HEK293T (cell line): ENCODE results near the gene ATG4A.

Experiments used
- CTCF ChIA-PET: fragments of 350-600 bp; formaldehyde crosslinking; extraction: SDS; loops from one replicate; lab custom pipeline; 2021; ENCODE audit warnings: antibody characterized with exemption, inconsistent platforms; lab: Yijun Ruan, JAX
- POLR2A ChIA-PET: fragments of 350-600 bp; formaldehyde crosslinking; extraction: SDS; loops from one replicate; lab custom pipeline; 2020; ENCODE audit warnings: antibody characterized with exemption, inconsistent platforms; lab: Yijun Ruan, JAX
- DNase-seq: peaks from one replicate; pipeline ENCODE4 v3.0.0; 2012; ENCODE audit warnings: mixed read lengths; ENCODE audit errors: extremely low spot score
- ARNT ChIP-seq: fragments of 450-650 bp; IDR thresholded peaks from 2 replicates; pipeline ENCODE4 v1.6.1; 2017; ENCODE audit warnings: mild to moderate bottlenecking
- BHLHE40 ChIP-seq: fragments of 450-650 bp; IDR thresholded peaks from 2 replicates; pipeline ENCODE4 v1.6.1; 2016; ENCODE audit warnings: mild to moderate bottlenecking, moderate library complexity, borderline replicate concordance
- CTBP1 ChIP-seq: fragments of 450-650 bp; IDR thresholded peaks from 2 replicates; pipeline ENCODE4 v1.6.1; 2016; ENCODE audit warnings: borderline replicate concordance
- ELF4 ChIP-seq: fragments of 450-650 bp; IDR thresholded peaks from 2 replicates; pipeline ENCODE4 v1.6.1; 2017; ENCODE audit warnings: antibody characterized with exemption
- FOXA1 ChIP-seq: fragments of 450-650 bp; IDR thresholded peaks from 2 replicates; pipeline ENCODE4 v1.6.1; 2016; ENCODE audit warnings: mild to moderate bottlenecking
- FOXK2 ChIP-seq: fragments of 450-650 bp; IDR thresholded peaks from 2 replicates; pipeline ENCODE4 v1.6.1; 2016; ENCODE audit warnings: mild to moderate bottlenecking
- FOXM1 ChIP-seq: fragments of 450-650 bp; IDR thresholded peaks from 2 replicates; pipeline ENCODE4 v1.6.1; 2017; ENCODE audit warnings: mild to moderate bottlenecking, borderline replicate concordance
- HDGF ChIP-seq: fragments of 450-650 bp; IDR thresholded peaks from 2 replicates; pipeline ENCODE4 v1.6.1; 2017; ENCODE audit warnings: antibody characterized with exemption, borderline replicate concordance
- L3MBTL2 ChIP-seq: fragments of 450-650 bp; conservative IDR thresholded peaks from 2 replicates; pipeline ENCODE4 v1.6.1; 2016; ENCODE audit warnings: mild to moderate bottlenecking
- LEF1 ChIP-seq: fragments of 450-650 bp; IDR thresholded peaks from 2 replicates; pipeline ENCODE4 v1.6.1; 2017; ENCODE audit warnings: mild to moderate bottlenecking, borderline replicate concordance
- NFRKB ChIP-seq: fragments of 450-650 bp; IDR thresholded peaks from 2 replicates; pipeline ENCODE4 v1.6.1; 2016; ENCODE audit warnings: mild to moderate bottlenecking, moderate library complexity
- PKNOX1 ChIP-seq: fragments of 450-650 bp; IDR thresholded peaks from 2 replicates; pipeline ENCODE4 v1.6.1; 2016
- SP1 ChIP-seq: fragments of 450-650 bp; IDR thresholded peaks from 2 replicates; pipeline ENCODE4 v1.6.1; 2017
- SUZ12 ChIP-seq: fragments of 450-650 bp; IDR thresholded peaks from 2 replicates; pipeline ENCODE4 v1.6.1; 2016; ENCODE audit warnings: mild to moderate bottlenecking
- TARDBP ChIP-seq: fragments of 450-650 bp; IDR thresholded peaks from 2 replicates; pipeline ENCODE4 v1.6.1; 2016
- ZNF384 ChIP-seq: fragments of 450-650 bp; IDR thresholded peaks from 2 replicates; pipeline ENCODE4 v1.6.1; 2016

ATG4A gene

GRCh38 chrX:108064001-108064400 is 27.6 kb upstream of the ATG4A start:
- CTCF ChIA-PET: no interaction called here
- POLR2A ChIA-PET: no interaction called here
- no peak for TF ChIP-seq BHLHE40
- no peak for TF ChIP-seq FOXK2
- TF ChIP-seq PKNOX1: no peak
- TF ChIP-seq CTBP1: no peak
- TF ChIP-seq TARDBP: no peak
- no peak for TF ChIP-seq L3MBTL2
- TF ChIP-seq ZNF384: no peak
- TF ChIP-seq NFRKB: no peak
- TF ChIP-seq SUZ12: no peak
- TF ChIP-seq ARNT: no peak
- no peak for TF ChIP-seq LEF1
- DNase-seq: no peak

GRCh38 chrX:108064613-108065012 is 27.0 kb upstream of the ATG4A start:
- ChIA-PET POLR2A (no interaction called here), CTCF (no interaction called here)
- DNase-seq: no peak
- TF ChIP-seq BHLHE40 (no peak), LEF1 (no peak), ZNF384 (no peak), FOXM1 (no peak), TARDBP (no peak), FOXA1 (no peak), FOXK2 (no peak), HDGF (no peak), ARNT (no peak)

DNA sequence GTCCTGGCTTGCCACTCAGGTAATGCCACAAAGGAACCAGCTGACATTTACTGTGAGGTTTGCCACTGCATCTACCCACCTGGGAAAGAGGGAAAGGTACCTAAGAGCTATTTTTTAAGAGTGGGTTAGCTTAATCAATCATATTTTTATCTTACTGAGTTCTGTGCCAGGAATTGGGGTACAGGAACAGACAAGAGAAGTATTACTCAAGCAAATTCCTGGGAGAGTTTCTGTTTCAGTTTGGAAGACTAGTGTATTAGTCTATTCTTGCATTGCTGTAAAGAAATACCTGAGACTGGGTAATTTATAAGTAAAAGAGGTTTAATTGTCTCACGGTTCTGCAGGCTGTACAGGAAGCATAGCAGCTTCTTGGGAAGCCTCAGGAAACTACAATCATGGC is 23.5 kb upstream of the ATG4A start:
- ChIA-PET CTCF (no interaction called here), POLR2A (no interaction called here)
- TF ChIP-seq PKNOX1 (no peak), SP1 (no peak), FOXK2 (no peak), ARNT (no peak), ZNF384 (no peak), FOXM1 (no peak), L3MBTL2 (no peak), ELF4 (no peak)
- no peak for DNase-seq

- POLR2A ChIA-PET: interaction anchor here (1.1 kb wide), 1 partner anchor 21 kb away, joined by 3 read pairs; the partner anchor contains the start of genes ATG4A and PSMD10
Observed at GRCh38 chrX:108070891-108071290, 20.7 kb upstream of the ATG4A start.

DNA sequence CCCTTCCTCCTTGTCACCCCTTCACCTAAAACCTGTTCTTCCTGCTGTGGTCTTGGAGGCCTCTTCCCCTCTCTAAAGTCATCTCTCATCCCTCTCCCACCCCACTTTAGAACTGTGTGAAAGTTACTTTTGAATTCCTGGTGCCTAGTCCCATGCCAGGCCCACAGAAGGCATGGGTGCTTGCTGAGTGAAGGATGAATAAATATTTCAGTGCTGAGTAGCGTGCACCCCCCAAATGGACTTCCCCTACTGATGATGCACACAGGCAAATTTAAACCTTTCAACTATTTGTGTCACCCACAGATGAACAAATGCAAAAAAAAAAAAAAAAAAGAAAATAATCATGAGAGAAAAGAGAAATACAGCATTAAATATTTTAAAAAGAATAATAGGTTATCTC is 20.0 kb upstream of the ATG4A start:
- CTCF ChIA-PET: interaction anchor here (0.7 to 2.7 kb wide), 4 partner anchors 11 to 398 kb away, joined by 3 to 13 read pairs (median 4); no protein-coding TSS in a partner anchor
- POLR2A ChIA-PET: interaction anchor here (1.1 kb wide), 1 partner anchor 20 kb away, joined by 3 read pairs; the partner anchor contains the start of genes ATG4A and PSMD10
- DNase-seq: no peak
- TF ChIP-seq FOXK2 (no peak), FOXM1 (no peak), LEF1 (no peak), ARNT (no peak), ELF4 (no peak), SUZ12 (no peak), SP1 (no peak), PKNOX1 (no peak)

More at GRCh38 chrX:108070891-108071290, 20.7 kb upstream of the ATG4A start:
- CTCF ChIA-PET: interaction anchor here (0.7 to 2.7 kb wide), 5 partner anchors 10 to 398 kb away, joined by 3 to 13 read pairs (median 3); no protein-coding TSS in a partner anchor
- no peak for DNase-seq
- TF ChIP-seq BHLHE40 (no peak), ARNT (no peak), TARDBP (no peak), CTBP1 (no peak), LEF1 (no peak), FOXA1 (no peak), SUZ12 (no peak), PKNOX1 (no peak), NFRKB (no peak)

- no peak for TF ChIP-seq BHLHE40
- no peak for TF ChIP-seq NFRKB
- no peak for TF ChIP-seq L3MBTL2
- TF ChIP-seq ZNF384: no peak
- no peak for TF ChIP-seq LEF1
- TF ChIP-seq TARDBP: no peak
- TF ChIP-seq FOXK2: no peak
- TF ChIP-seq FOXM1: no peak
- no peak for TF ChIP-seq HDGF
- POLR2A ChIA-PET: no interaction called here
Observed at GRCh38 chrX:108072746-108073145, 18.8 kb upstream of the ATG4A start.

More at GRCh38 chrX:108072746-108073145, 18.8 kb upstream of the ATG4A start:
- CTCF ChIA-PET: interaction anchor here (0.7 kb wide), 1 partner anchor 752 kb away, joined by 3 read pairs; no protein-coding TSS in a partner anchor
- DNase-seq: no peak
